ENCODE measurements around the gene PACC1.

DNA sequence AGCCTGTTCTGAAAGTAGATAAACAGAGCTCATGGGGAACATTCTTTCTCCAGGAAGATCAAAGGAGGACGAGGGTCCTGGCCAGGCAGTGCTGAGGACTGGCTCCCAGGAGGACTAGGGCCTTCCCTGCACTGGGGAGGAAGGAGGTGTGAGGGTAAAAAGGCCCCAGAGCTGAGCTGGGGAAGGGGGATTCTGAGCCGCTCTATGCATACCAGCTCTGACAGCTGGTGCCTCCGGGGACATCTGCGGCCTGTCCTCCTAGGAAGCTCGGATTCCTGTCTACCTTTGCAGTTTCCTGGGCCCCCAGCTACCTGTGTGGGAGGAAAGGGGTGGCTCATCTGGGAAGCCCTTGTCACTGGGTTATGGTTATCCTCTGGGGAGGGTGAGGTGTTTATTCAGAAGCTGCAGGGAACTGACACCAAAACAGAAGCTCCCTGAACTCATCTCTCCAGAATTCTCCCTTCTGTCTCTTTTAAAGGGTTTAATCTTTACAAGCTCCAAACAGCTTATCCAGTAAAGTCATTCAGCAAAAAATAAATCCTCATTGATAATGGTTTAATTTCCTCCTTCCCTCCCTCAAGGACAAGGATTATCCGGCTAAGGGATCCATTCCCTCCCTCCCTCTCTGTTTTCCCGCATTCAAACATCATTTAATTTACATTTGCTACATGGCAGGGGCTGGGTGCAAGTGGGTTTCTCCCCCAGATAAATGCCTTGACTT is 49.0 kb upstream of the PACC1 start:
- TF ChIP-seq POLR2A (IDR thresholded peaks at IDR 0.05) (no peak), CTCF (IDR thresholded peaks at IDR 0.05) (no peak)

Measured in body of pancreas (tissue), 4 donors.